Spleen (tissue), 11 donors: Measurements from ENCODE around the gene CEP131. TPM values are rescaled to one million over a fixed set of nuclear protein-coding genes. Genes with fewer than 3 reads are reported as not detected.
A peak's percentile ranks its signal among the peaks of the same experiment; 100 is the strongest.

Experiments used
- DNase-seq: peaks from one replicate; pipeline ENCODE4 v3.0.0-alpha.2; 2020
- H3K27ac ChIP-seq, 8 donors: fragments of 200-600 bp; sonication (generic) in 7 of 8; 1 replicate in 4 of 8; 2 replicates in 4 of 8; pipeline versions ENCODE4 v1.5.0 to v1.8.0; 2016 to 2021; ENCODE audit warnings: inconsistent platforms in 4 of 8, mild to moderate bottlenecking in 4 of 8, moderate library complexity in 1 of 8
- H3K27me3 ChIP-seq, 7 donors: fragments of 200-600 bp; sonication (generic) in 6 of 7; replicated peaks in 1 of 7; 1 replicate in 4 of 7; 2 replicates in 3 of 7; pipeline versions ENCODE4 v1.5.0 to v1.8.0; 2016 to 2021; ENCODE audit warnings: inconsistent platforms in 3 of 7, mild to moderate bottlenecking in 1 of 7
- H3K36me3 ChIP-seq, 6 donors: fragments of 200-600 bp; sonication (generic) in 5 of 6; 1 replicate in 4 of 6; 2 replicates in 2 of 6; pipeline versions ENCODE4 v1.5.0 to v1.8.0; 2016 to 2021; ENCODE audit warnings: inconsistent platforms in 2 of 6
- H3K4me1 ChIP-seq, 6 donors: fragments of 200-600 bp; sonication (generic) in 5 of 6; 1 replicate in 3 of 6; 2 replicates in 3 of 6; pipeline versions ENCODE4 v1.5.0 to v1.8.0; 2016 to 2021; ENCODE audit warnings: inconsistent platforms in 3 of 6
- H3K4me3 ChIP-seq, 8 donors: fragments of 200-600 bp; sonication (generic) in 7 of 8; 1 replicate in 4 of 8; 2 replicates in 4 of 8; pipeline versions ENCODE4 v1.5.0 to v1.8.0; 2016 to 2021; ENCODE audit warnings: inconsistent platforms in 4 of 8, mild to moderate bottlenecking in 4 of 8, moderate library complexity in 2 of 8
- H3K9me3 ChIP-seq, 8 donors: fragments of 200-600 bp; sonication (generic) in 7 of 8; 1 replicate in 4 of 8; 2 replicates in 4 of 8; pipeline versions ENCODE4 v1.5.0 to v1.8.0; 2016 to 2021; ENCODE audit warnings: inconsistent platforms in 4 of 8
- CTCF ChIP-seq, 11 experiments: fragments of 200-600 bp in 7 of 11; fragments of 450-650 bp in 4 of 11; sonication (generic) in 4 of 11; IDR thresholded peaks in 8 of 11; conservative IDR thresholded peaks in 3 of 11; 1 replicate in 7 of 11; 2 replicates in 4 of 11; pipeline versions ENCODE4 v1.4.0 to v1.8.0; 2016 to 2021; ENCODE audit warnings: antibody characterized with exemption in 11 of 11, inconsistent platforms in 4 of 11, mild to moderate bottlenecking in 1 of 11
- POLR2A ChIP-seq, 3 donors: fragments of 450-650 bp; IDR thresholded peaks; one replicate each; pipeline ENCODE4 v1.5.1; 2017; ENCODE audit warnings: antibody characterized with exemption in 3 of 3, mild to moderate bottlenecking in 1 of 3
- POLR2AphosphoS5 ChIP-seq, 3 donors: sonication (generic); formaldehyde crosslinking; IDR thresholded peaks; one replicate each; pipeline ENCODE4 v1.5.1; 2017; ENCODE audit warnings: antibody characterized with exemption in 3 of 3
- WGBS, 5 donors: extraction: QIAGEN DNeasy Blood & Tissue Kit in 3 of 5; methylation state at CpG; one replicate each; pipeline versions ENCODE4 v1.1.5 to v1.1.7; 2013 to 2018; 5-methylcytosine and 5-hydroxymethylcytosine counted together
- intact Hi-C: fragments of 100-400 bp; cut with DNase I; formaldehyde crosslinking; loops from one replicate; pipeline ENCODE4 v1.15.0; 2023; ENCODE audit warnings: low total_unique reads
- polyA plus RNA-seq, 3 donors: library from polyadenylated mRNA; stranded (reverse); fragments of 200-250 nt; gene quantifications; one replicate each; pipeline ENCODE4 v1.2.1, GENCODE V29; 2013
- total RNA-seq, 7 donors: library from RNA; depleted of rRNA in 3 of 7; stranded (reverse); fragments of >200 nt in 3 of 7; fragmentation: NEBNext Ultra II Directional in 4 of 7; extraction: Animal tissue kit (Norgen Biotek cat#: 25700) in 4 of 7; gene quantifications; one replicate each; pipeline versions ENCODE4 v1.1.0 to v1.2.1, GENCODE V29; 2016 to 2021
- donor health status: healthy with polysubstance abuse.
- donor health status: DM: no; HTN: no; CAD: no; lungs with moderate emphysema.
- donor health status: DM: no; HTN: no; CAD: no.
- donor health status: Bipolar disorder and iron deficiency.
- donor health status: healthy.
- donor health status: DM: no; HTN: no; CAD: no.
- donor health status: DM: yes; HTN: yes; CAD: no.

Gene CEP131
- total and polyA plus RNA-seq, 10 donors, result 8.5 to 26.7 (median 13.3) TPM

- peak overlapping the region in 4 of 8 donors; percentile 9 to 49 (median 16) for H3K27ac ChIP-seq
- intact Hi-C loops, result loop anchor here (5.0 to 10.0 kb wide), 2 partner anchors 230 to 347 kb away; no protein-coding TSS in a partner anchor
- peaks cover 0 to 51% (median 21%) of the 10 kb centered on the region in 6 donors for H3K4me1 ChIP-seq
- peak overlapping the region in 1 of 8 donors; percentile 28 for H3K4me3 ChIP-seq
- DNase-seq, result peak; percentile 86
- H3K27me3 ChIP-seq, result no peaks in the 10 kb centered on the region
- 40 to 63% (median 50%) methylated on average over 19 to 35 of the region's 35 CpGs for WGBS, 5 donors
- H3K36me3 ChIP-seq, result peaks cover 0 to 93% (median 63%) of the 10 kb centered on the region in 6 donors
- TF ChIP-seq POLR2AphosphoS5 (IDR thresholded peaks at IDR 0.05) (peak in 2 of 3 donors; percentile 47 to 58), POLR2A (IDR thresholded peaks at IDR 0.05) (no peak), CTCF (IDR thresholded peaks at IDR 0.05 in 8 of 11, conservative IDR thresholded peaks at IDR 0.05 in 3 of 11) (peak in 8 of 11 experiments; percentile 31 to 61 (median 49))
- no peaks in the 10 kb centered on the region for H3K9me3 ChIP-seq
Measured at GRCh38 chr17:81254955-81255717, 32.4 kb upstream of the CEP131 start.

- H3K4me3 ChIP-seq, result no peak overlapping the region
- intact Hi-C loops, result loop anchor here (10.0 kb wide), 1 partner anchor 231 kb away; no protein-coding TSS in a partner anchor
- no peaks in the 10 kb centered on the region for H3K27me3 ChIP-seq
- no peak overlapping the region for H3K27ac ChIP-seq
- WGBS, 5 donors, result 62 to 67% (median 63%) methylated on average over 19 of the region's 19 CpGs
- peaks cover 0 to 91% (median 55%) of the 10 kb centered on the region in 6 donors for H3K36me3 ChIP-seq
- no peaks in the 10 kb centered on the region for H3K9me3 ChIP-seq
- TF ChIP-seq POLR2A (IDR thresholded peaks at IDR 0.05), result no peak
- peak in 1 of 3 donors; percentile 27 for TF ChIP-seq POLR2AphosphoS5 (IDR thresholded peaks at IDR 0.05)
- TF ChIP-seq CTCF (IDR thresholded peaks at IDR 0.05 in 8 of 11, conservative IDR thresholded peaks at IDR 0.05 in 3 of 11), result peak; percentile 74 to 98 (median 90)
- no peak for DNase-seq
- H3K4me1 ChIP-seq, result peaks cover 0 to 51% (median 17%) of the 10 kb centered on the region in 6 donors
Measured at GRCh38 chr17:81253358-81254131, 30.8 kb upstream of the CEP131 start.

DNA sequence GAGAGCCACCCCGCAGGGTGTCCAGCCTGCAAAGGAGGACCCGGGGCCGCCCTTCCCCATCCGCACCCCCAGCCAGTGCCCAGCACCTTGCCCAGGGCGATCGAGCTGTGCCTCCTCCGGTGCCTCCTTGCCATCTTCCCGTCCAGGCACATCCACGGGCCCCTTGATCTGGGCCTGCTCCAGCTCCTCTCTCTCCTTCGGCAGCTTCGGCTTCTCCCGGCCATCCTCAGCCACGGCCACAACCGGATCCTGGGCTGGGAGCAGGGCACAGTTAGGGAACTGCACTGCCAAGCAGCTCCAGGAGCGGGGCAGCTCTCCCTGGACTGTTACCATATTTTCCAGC, 30.2 kb upstream of the CEP131 start:
- DNase-seq, result no peak
- Histone ChIP-seq H3K4me1 (peaks cover 0 to 51% (median 17%) of the 10 kb centered on the region in 6 donors), H3K27me3 (no peaks in the 10 kb centered on the region), H3K36me3 (peaks cover 0 to 91% (median 49%) of the 10 kb centered on the region in 6 donors), H3K4me3 (no peak overlapping the region), H3K9me3 (no peaks in the 10 kb centered on the region), H3K27ac (no peak overlapping the region)
- intact Hi-C loops, result loop anchor here (10.0 kb wide), 1 partner anchor 232 kb away; no protein-coding TSS in a partner anchor
- no peak for TF ChIP-seq POLR2A (IDR thresholded peaks at IDR 0.05)
- TF ChIP-seq POLR2AphosphoS5 (IDR thresholded peaks at IDR 0.05), result peak in 1 of 3 donors; percentile 22
- WGBS, 5 donors, result 80 to 85% (median 84%) methylated on average over 15 of the region's 15 CpGs

DNA sequence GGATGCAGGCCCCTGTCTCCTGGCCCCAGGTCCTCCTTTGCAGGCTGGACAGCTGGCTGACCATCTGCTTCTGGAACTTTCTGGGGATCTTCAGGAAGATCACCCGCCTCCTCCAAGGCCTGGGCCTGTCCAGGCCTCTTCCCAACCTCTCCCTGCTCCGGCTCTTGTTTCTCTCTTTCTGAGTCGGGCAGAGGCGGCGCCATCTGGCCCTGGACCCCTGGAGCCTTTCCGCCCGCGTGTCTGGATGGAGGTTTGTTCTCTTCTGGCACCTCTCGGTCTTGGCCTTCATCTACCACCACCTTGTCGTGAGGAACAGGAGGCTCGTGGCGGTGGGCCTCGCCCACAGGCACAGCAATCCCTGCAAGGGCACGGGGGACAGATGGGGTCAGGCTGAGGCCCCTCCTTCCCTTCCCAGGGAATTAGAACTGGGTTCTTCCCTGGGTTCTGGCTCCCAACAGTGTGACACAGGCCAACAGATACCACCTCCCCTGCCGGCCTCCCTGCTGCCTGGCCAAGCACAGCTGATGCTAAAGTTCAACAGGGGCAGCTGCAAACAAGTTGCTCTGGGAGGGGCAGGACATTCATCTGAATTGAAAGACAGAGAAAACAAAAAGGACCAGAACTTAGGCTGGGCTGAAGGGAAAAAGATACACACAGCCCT, 29.7 kb upstream of the CEP131 start:
- H3K4me1 ChIP-seq, result peaks cover 0 to 51% (median 17%) of the 10 kb centered on the region in 6 donors
- no peaks in the 10 kb centered on the region for H3K9me3 ChIP-seq
- H3K36me3 ChIP-seq, result peaks cover 0 to 87% (median 45%) of the 10 kb centered on the region in 6 donors
- H3K4me3 ChIP-seq, result no peak overlapping the region
- H3K27ac ChIP-seq, result peak overlapping the region in 2 of 8 donors; percentile 3 to 42
- WGBS, 5 donors, result 88 to 96% (median 91%) methylated on average over 15 of the region's 15 CpGs
- TF ChIP-seq POLR2A (IDR thresholded peaks at IDR 0.05), result no peak
- TF ChIP-seq POLR2AphosphoS5 (IDR thresholded peaks at IDR 0.05), result no peak
- intact Hi-C loops, result loop anchor here (10.0 kb wide), 1 partner anchor 232 kb away; no protein-coding TSS in a partner anchor
- no peak for DNase-seq
- no peaks in the 10 kb centered on the region for H3K27me3 ChIP-seq
